WTC11 (cell line): ENCODE data around the gene STK24. TPM values are rescaled to one million over a fixed set of nuclear protein-coding genes. Genes with fewer than 3 reads are reported as not detected.

Source experiments
- ATAC-seq: fragments of 200-7000 bp; cut with Tn5 transposase; 2 replicates; pipeline ENCODE4 v1.10.0; 2021; ENCODE audit warnings: mild to moderate bottlenecking, moderate library complexity
- CTCF ChIA-PET: fragments of 300-600 bp; sonication (Branson Sonifier 250); formaldehyde crosslinking; loops from one replicate; lab custom pipeline; 2021; ENCODE audit warnings: antibody characterized with exemption; lab: Charles Lee
- POLR2A ChIA-PET: fragments of 350-600 bp; sonication (Branson Sonifier 250); formaldehyde crosslinking; loops from one replicate; lab custom pipeline; 2021; ENCODE audit warnings: antibody characterized with exemption; lab: Charles Lee
- DNase-seq: peaks from one replicate; pipeline ENCODE4 v3.0.0; 2021; ENCODE audit warnings: low spot score
- H3K27ac Mint-ChIP-seq: 2 replicates; pipeline ENCODE4 v1.8.0; 2021; ENCODE audit warnings: mixed read lengths
- H3K27me3 Mint-ChIP-seq: 2 replicates; pipeline ENCODE4 v1.8.0; 2021; ENCODE audit warnings: low read depth, mild to moderate bottlenecking, moderate library complexity, mixed read lengths
- H3K36me3 Mint-ChIP-seq: 2 replicates; pipeline ENCODE4 v1.8.0; 2021; ENCODE audit warnings: mixed read lengths
- H3K4me1 Mint-ChIP-seq: 2 replicates; pipeline ENCODE4 v1.8.0; 2022; ENCODE audit warnings: mixed read lengths
- H3K4me3 Mint-ChIP-seq: 2 replicates; pipeline ENCODE4 v1.8.0; 2021; ENCODE audit warnings: mild to moderate bottlenecking, moderate library complexity, mixed read lengths
- H3K9me3 Mint-ChIP-seq: 2 replicates; pipeline ENCODE4 v1.8.0; 2021; ENCODE audit warnings: mixed read lengths
- CREB1 ChIP-seq: sonication (generic); formaldehyde crosslinking; IDR thresholded peaks from 2 replicates; pipeline ENCODE4 v1.8.0; 2023; ENCODE audit warnings: mild to moderate bottlenecking, missing genetic modification reagents
- CREM ChIP-seq: sonication (generic); formaldehyde crosslinking; IDR thresholded peaks from 2 replicates; pipeline ENCODE4 v1.8.1; 2022; ENCODE audit warnings: mild to moderate bottlenecking, missing genetic modification reagents, moderate library complexity
- FOXJ3 ChIP-seq: sonication (generic); formaldehyde crosslinking; IDR thresholded peaks from 2 replicates; pipeline ENCODE4 v1.9.0; 2021; ENCODE audit warnings: missing genetic modification reagents, mild to moderate bottlenecking, borderline replicate concordance
- IRF2 ChIP-seq: sonication (generic); formaldehyde crosslinking; IDR thresholded peaks from 2 replicates; pipeline ENCODE4 v1.8.0; 2022; ENCODE audit warnings: low read depth, missing genetic modification reagents, borderline replicate concordance
- NFYB ChIP-seq: sonication (generic); formaldehyde crosslinking; conservative IDR thresholded peaks from 2 replicates; pipeline ENCODE4 v1.8.0; 2022; ENCODE audit warnings: low read depth, missing genetic modification reagents
- NR2C2 ChIP-seq: sonication (generic); formaldehyde crosslinking; IDR thresholded peaks from 2 replicates; pipeline ENCODE4 v1.8.0; 2022; ENCODE audit warnings: mild to moderate bottlenecking, missing genetic modification reagents
- RELA ChIP-seq: sonication (generic); formaldehyde crosslinking; IDR thresholded peaks from 2 replicates; pipeline ENCODE4 v1.8.1; 2022; ENCODE audit warnings: missing genetic modification reagents, mild to moderate bottlenecking, borderline replicate concordance
- TCF7 ChIP-seq: sonication (generic); formaldehyde crosslinking; IDR thresholded peaks from 2 replicates; pipeline ENCODE4 v1.8.0; 2022; ENCODE audit warnings: mild to moderate bottlenecking, low read depth, missing genetic modification reagents, moderate library complexity
- TEAD4 ChIP-seq: sonication (generic); formaldehyde crosslinking; IDR thresholded peaks from 2 replicates; pipeline ENCODE4 v1.8.0; 2022; ENCODE audit warnings: mild to moderate bottlenecking, missing genetic modification reagents
- TP53 ChIP-seq: sonication (generic); formaldehyde crosslinking; IDR thresholded peaks from 2 replicates; pipeline ENCODE4 v1.8.1; 2023; ENCODE audit warnings: mild to moderate bottlenecking, missing genetic modification reagents
- ZNF219 ChIP-seq: sonication (generic); formaldehyde crosslinking; IDR thresholded peaks from 2 replicates; pipeline ENCODE4 v1.8.0; 2023; ENCODE audit warnings: missing genetic modification reagents, mild to moderate bottlenecking, borderline replicate concordance
- ZNF416 ChIP-seq: fragments of 250-450 bp; sonication (Bioruptor Pico); IDR thresholded peaks from 2 replicates; pipeline ENCODE4 v1.9.0; 2021; ENCODE audit warnings: mild to moderate bottlenecking, inconsistent platforms
- total RNA-seq: library from RNA; stranded (reverse); gene quantifications from 3 replicates; pipeline ENCODE4 v1.2.3, GENCODE V29; 2021
- TF ChIP-seq, protein P1 (sequence below): fragments of 250-450 bp; sonication (Bioruptor Pico); conservative IDR thresholded peaks from 2 replicates; pipeline ENCODE4 v1.9.0; 2021; ENCODE audit warnings: mild to moderate bottlenecking
- TF ChIP-seq, protein P2 (sequence below): sonication (generic); formaldehyde crosslinking; IDR thresholded peaks from 2 replicates; pipeline ENCODE4 v1.8.1; 2023; ENCODE audit warnings: mild to moderate bottlenecking, moderate library complexity, missing genetic modification reagents
- TF ChIP-seq, protein P3 (sequence below): fragments of 200-600 bp; IDR thresholded peaks from 2 replicates; pipeline ENCODE4 v1.8.0; 2022; ENCODE audit warnings: antibody characterized with exemption
- TF ChIP-seq, protein P4 (sequence below): fragments of 250-450 bp; sonication (Bioruptor Pico); IDR thresholded peaks from 2 replicates; pipeline ENCODE4 v1.8.0; 2021; ENCODE audit warnings: mild to moderate bottlenecking
- TF ChIP-seq, protein P5 (sequence below): fragments of 250-450 bp; sonication (Bioruptor Pico); IDR thresholded peaks from 2 replicates; pipeline ENCODE4 v1.9.0; 2021; ENCODE audit warnings: mild to moderate bottlenecking
- TF ChIP-seq, protein P6 (sequence below): sonication (generic); formaldehyde crosslinking; IDR thresholded peaks from 2 replicates; pipeline ENCODE4 v1.8.0; 2022; ENCODE audit warnings: mild to moderate bottlenecking, missing genetic modification reagents
- TF ChIP-seq, protein P7 (sequence below): sonication (generic); formaldehyde crosslinking; IDR thresholded peaks from 2 replicates; pipeline ENCODE4 v1.8.0; 2022; ENCODE audit warnings: mild to moderate bottlenecking, missing genetic modification reagents

The STK24 gene
- total RNA-seq, 1 experiment from 2014 or later, result 138 TPM

DNA sequence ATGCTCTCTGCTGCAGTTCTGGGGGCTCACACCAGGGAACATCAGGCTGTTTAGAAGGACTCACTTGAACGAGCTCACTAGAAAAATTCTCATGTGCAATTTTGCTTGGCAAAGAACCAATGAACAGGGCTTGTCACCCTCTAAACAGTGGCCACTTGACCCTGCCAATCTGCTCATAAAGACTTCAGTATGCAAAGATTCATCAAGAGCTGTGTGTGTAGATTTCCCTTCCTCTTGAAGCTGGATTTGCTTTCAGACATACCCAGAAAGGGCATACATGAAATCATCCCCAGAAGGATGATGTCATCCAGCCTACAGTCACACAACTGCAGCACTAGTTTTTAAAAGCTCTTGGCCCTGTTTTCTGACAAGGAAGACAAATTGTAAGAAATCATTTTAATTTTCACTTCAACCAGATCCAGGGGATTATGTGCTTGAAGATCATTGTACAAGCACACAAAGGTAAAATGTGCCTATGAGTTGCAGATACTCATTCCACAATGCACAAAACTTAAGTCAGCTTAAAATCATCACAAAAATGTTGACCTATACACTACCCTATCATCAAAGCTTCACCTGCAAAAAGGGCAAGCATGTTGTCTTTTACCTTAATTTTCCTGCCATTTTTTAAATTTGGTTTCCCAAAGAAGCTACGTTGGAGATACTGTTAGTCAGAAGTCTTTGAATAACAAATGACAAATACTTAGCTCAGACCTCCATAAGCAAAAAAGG, 5.2 kb upstream of the STK24 start:
- CTCF ChIA-PET, result interaction anchor here (0.8 to 1.6 kb wide), 6 partner anchors 10 to 221 kb away, joined by 3 to 6 read pairs (median 3); no protein-coding TSS in a partner anchor
- Mint-ChIP-seq H3K27ac (no peak overlapping the region), H3K9me3 (no peaks in the 10 kb centered on the region)
- no peak for TF ChIP-seq CREM (CRISPR knock-in tag)
- TF ChIP-seq, protein P1, sequence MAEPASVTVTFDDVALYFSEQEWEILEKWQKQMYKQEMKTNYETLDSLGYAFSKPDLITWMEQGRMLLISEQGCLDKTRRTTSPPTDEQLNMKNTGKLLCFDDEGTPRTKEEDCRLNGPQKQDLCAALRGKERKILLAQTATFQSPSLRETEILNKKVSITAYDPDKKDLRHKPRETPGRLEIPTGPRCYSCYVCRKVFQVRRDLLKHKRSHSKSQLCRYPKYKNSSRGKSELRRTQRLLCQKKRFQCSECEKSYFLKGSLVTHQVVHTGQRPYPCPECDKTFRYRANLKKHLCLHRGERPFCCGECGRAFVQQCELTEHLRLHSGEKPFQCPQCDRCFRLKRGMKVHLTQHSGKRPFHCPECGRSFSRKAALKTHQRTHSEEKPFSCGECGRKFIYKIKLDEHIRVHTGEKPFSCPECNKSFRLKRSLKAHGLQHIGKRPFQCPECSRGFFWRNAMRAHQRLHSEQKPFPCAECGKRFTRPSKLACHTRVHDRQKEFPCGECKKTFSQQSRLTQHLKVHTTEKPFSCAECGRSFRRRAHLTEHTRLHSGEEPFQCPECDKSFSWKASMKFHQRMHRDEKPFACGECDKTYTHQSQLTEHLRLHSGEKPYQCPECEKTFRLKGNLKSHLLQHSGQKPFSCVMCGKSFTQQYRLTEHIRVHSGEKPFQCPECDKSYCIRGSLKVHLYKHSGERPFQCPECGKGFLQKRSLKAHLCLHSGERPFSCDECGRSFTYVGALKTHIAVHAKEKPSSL (CRISPR knock-in tag), result no peak
- TF ChIP-seq, protein P2, sequence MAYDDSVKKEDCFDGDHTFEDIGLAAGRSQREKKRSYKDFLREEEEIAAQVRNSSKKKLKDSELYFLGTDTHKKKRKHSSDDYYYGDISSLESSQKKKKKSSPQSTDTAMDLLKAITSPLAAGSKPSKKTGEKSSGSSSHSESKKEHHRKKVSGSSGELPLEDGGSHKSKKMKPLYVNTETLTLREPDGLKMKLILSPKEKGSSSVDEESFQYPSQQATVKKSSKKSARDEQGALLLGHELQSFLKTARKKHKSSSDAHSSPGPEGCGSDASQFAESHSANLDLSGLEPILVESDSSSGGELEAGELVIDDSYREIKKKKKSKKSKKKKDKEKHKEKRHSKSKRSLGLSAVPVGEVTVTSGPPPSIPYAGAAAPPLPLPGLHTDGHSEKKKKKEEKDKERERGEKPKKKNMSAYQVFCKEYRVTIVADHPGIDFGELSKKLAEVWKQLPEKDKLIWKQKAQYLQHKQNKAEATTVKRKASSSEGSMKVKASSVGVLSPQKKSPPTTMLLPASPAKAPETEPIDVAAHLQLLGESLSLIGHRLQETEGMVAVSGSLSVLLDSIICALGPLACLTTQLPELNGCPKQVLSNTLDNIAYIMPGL, result no peak
- no peak for TF ChIP-seq NR2C2 (CRISPR knock-in tag)
- no peak for TF ChIP-seq TEAD4 (CRISPR knock-in tag)
- TF ChIP-seq ZNF219, result no peak
- no peak for TF ChIP-seq TCF7 (CRISPR knock-in tag)
- TF ChIP-seq TP53 (CRISPR knock-in tag), result no peak
- TF ChIP-seq, protein P3, sequence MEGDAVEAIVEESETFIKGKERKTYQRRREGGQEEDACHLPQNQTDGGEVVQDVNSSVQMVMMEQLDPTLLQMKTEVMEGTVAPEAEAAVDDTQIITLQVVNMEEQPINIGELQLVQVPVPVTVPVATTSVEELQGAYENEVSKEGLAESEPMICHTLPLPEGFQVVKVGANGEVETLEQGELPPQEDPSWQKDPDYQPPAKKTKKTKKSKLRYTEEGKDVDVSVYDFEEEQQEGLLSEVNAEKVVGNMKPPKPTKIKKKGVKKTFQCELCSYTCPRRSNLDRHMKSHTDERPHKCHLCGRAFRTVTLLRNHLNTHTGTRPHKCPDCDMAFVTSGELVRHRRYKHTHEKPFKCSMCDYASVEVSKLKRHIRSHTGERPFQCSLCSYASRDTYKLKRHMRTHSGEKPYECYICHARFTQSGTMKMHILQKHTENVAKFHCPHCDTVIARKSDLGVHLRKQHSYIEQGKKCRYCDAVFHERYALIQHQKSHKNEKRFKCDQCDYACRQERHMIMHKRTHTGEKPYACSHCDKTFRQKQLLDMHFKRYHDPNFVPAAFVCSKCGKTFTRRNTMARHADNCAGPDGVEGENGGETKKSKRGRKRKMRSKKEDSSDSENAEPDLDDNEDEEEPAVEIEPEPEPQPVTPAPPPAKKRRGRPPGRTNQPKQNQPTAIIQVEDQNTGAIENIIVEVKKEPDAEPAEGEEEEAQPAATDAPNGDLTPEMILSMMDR, result no peak
- no peak for TF ChIP-seq FOXJ3 (CRISPR knock-in tag)
- TF ChIP-seq, protein P4, sequence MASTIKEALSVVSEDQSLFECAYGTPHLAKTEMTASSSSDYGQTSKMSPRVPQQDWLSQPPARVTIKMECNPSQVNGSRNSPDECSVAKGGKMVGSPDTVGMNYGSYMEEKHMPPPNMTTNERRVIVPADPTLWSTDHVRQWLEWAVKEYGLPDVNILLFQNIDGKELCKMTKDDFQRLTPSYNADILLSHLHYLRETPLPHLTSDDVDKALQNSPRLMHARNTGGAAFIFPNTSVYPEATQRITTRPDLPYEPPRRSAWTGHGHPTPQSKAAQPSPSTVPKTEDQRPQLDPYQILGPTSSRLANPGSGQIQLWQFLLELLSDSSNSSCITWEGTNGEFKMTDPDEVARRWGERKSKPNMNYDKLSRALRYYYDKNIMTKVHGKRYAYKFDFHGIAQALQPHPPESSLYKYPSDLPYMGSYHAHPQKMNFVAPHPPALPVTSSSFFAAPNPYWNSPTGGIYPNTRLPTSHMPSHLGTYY (CRISPR knock-in tag), result no peak
- TF ChIP-seq CREB1 (CRISPR knock-in tag), result no peak
- TF ChIP-seq RELA, result no peak
- TF ChIP-seq, protein P5, sequence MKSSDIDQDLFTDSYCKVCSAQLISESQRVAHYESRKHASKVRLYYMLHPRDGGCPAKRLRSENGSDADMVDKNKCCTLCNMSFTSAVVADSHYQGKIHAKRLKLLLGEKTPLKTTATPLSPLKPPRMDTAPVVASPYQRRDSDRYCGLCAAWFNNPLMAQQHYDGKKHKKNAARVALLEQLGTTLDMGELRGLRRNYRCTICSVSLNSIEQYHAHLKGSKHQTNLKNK (CRISPR knock-in tag), result no peak
- TF ChIP-seq, protein P6, sequence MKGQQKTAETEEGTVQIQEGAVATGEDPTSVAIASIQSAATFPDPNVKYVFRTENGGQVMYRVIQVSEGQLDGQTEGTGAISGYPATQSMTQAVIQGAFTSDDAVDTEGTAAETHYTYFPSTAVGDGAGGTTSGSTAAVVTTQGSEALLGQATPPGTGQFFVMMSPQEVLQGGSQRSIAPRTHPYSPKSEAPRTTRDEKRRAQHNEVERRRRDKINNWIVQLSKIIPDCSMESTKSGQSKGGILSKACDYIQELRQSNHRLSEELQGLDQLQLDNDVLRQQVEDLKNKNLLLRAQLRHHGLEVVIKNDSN (CRISPR knock-in tag), result no peak
- no peak for TF ChIP-seq NFYB (CRISPR knock-in tag)
- TF ChIP-seq ZNF416 (CRISPR knock-in tag), result no peak
- no peak for TF ChIP-seq IRF2 (CRISPR knock-in tag)
- TF ChIP-seq, protein P7, sequence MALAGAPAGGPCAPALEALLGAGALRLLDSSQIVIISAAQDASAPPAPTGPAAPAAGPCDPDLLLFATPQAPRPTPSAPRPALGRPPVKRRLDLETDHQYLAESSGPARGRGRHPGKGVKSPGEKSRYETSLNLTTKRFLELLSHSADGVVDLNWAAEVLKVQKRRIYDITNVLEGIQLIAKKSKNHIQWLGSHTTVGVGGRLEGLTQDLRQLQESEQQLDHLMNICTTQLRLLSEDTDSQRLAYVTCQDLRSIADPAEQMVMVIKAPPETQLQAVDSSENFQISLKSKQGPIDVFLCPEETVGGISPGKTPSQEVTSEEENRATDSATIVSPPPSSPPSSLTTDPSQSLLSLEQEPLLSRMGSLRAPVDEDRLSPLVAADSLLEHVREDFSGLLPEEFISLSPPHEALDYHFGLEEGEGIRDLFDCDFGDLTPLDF (CRISPR knock-in tag), result no peak
- TF ChIP-seq, all 79 proteins: peak for 0
- DNase-seq (no peak), ATAC-seq (no peak)
- Mint-ChIP-seq H3K27me3 (no peaks in the 10 kb centered on the region), H3K4me3 (no peak overlapping the region), H3K4me1 (peaks cover 32% of the 10 kb centered on the region), H3K36me3 (no peaks in the 10 kb centered on the region)
- POLR2A ChIA-PET, result no interaction called here
